Left kidney (tissue), 2 donors: ENCODE data around the gene ZSCAN22. TPM values are rescaled to one million over a fixed set of nuclear protein-coding genes. Genes with fewer than 3 reads are reported as not detected.
A peak's percentile ranks its signal among the peaks of the same experiment; 100 is the strongest.

Experiments
- DNase-seq: peaks from one replicate; pipeline ENCODE4 v3.0.0-alpha.2; 2013
- polyA plus RNA-seq: library from polyadenylated mRNA; unstranded; fragments of 120-200 nt; gene quantifications from one replicate; pipeline ENCODE4 v1.2.1, GENCODE V29; 2013; ENCODE audit not compliant: insufficient read length

ZSCAN22 gene
- polyA plus RNA-seq, 1 donor: 4.1 TPM

DNA sequence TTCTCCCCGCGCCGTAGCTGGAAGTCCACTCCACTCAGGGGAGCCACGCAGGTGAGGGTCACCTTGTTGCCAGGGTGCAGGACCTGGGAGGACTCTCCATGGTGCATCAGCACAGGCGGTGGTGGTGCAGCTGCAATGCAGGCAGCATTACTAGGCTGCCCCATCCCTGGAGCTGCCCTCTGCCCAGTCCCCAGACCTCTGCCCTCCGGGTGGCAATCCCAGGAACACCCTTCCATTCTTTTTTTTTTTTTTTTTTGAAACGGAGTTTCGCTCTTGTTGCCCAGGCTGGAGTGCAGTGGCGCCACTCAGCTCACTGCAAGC is 24.7 kb downstream of the ZSCAN22 start:
- no peak for DNase-seq

- DNase-seq: no peak
Observed at GRCh38 chr19:58351990-58352755, 25.4 kb downstream of the ZSCAN22 start.

- DNase-seq: no peak
Observed at GRCh38 chr19:58352760-58353671, 26.2 kb downstream of the ZSCAN22 start, which contains the start of gene A1BG. A1BG (minus strand) TSS chr19:58353492; CDS start chr19:58353437, 55 bp downstream.

DNA sequence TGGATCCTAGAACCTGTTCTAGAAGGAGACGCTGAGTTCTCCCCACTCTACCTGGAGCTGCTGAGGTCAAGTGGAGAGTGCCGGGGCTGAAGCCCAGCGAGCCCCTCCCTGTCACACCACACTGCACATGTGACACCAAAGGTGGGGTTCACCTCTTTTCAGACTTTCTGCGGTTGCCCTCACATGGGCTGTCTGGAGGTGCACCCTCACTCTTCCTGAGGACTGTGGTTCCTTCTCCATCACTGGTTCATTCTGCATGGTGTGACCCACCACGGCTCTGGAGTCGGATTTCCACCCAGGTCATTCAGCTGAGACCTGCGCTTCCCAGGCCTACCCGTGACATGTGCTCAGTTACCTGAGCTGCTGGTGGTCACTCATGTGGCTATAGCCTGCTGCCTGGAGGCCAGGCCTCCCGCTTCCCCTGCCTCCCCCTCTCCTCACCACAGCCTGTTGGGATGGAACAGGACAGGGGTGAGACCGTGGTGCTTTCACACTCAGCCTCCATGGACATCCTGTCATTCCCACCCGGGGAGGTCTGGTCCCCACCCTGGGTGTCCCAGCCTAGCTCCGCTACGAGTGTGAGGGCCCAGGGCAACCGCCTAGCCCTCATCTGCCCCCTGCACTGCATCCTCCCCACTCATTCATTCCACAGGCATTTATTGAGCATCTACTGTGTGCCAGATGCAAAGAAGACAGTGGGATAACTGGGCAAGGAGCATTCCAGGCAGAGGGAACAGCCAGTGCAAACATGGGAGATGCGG is 27.1 kb downstream of the ZSCAN22 start:
- no peak for DNase-seq

DNA sequence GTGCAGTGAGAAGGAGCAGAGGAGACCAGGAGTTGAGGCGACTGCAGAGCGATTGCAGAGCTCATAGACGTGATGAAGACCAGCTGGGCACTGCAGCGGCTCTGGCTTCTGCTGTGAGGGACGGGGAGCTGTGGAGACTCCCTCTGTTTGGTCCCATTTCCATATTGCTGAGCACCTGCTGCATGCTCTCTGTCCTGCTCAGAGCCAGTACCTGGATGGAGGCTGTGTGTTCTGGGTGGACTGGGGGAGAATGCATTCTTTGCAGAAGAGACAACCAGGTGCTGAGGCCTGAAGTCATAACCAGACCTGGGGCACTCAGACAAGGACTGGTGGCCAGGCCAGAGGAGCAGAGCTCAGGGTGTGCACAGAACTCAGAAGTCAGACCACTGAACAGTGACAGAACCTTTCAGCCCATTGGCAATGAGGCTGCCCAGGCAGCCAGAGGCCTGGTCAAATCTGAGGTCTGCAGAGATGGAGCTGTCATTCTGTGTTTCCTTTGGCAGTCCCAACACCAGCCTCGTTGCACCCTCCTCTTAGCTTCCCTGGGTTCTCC is 27.8 kb downstream of the ZSCAN22 start:
- no peak for DNase-seq

GRCh38 chr19:58355215-58355796 is 28.5 kb downstream of the ZSCAN22 start:
- DNase-seq: no peak

DNA sequence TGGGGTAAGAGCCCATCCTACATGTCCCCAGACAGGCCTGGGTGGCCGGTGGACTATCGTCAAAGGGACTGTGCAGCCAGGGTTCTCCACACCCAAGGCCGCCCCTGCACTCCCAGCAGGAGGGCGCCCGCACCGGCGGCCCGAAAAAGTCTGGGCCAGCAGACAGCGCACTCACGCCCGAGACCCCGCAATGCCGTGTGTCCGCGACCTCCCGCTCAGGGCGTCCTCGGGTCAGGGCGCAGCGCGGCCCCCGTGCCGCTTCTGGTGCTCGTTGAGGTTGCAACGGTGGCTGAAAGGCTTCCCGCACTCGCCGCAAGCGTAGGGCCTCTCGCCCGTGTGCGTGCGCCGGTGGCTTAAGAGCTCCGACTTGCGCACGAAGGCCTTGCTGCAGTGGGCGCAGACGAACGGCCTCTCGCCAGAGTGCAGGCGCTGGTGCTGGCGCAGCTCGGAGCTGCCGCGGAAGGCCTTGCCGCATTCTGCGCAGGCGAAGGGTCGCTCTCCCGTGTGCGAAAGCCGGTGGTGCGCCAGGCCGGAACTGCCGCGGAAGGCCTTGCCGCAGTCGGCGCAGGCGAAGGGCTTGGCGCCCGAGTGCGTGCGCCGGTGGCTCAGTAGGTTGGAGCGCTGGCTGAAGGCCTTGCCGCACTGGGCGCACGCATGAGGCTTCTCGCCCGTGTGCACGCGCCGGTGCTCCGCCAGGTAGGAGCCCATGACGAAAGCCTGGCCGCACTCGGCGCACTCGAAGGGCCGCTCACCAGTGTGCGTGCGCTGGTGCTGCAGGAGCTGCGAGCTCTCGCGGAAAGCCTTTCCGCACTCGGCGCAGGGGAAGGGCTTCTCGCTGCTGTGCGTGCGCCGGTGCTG is 29.3 kb downstream of the ZSCAN22 start:
- DNase-seq: no peak

DNA sequence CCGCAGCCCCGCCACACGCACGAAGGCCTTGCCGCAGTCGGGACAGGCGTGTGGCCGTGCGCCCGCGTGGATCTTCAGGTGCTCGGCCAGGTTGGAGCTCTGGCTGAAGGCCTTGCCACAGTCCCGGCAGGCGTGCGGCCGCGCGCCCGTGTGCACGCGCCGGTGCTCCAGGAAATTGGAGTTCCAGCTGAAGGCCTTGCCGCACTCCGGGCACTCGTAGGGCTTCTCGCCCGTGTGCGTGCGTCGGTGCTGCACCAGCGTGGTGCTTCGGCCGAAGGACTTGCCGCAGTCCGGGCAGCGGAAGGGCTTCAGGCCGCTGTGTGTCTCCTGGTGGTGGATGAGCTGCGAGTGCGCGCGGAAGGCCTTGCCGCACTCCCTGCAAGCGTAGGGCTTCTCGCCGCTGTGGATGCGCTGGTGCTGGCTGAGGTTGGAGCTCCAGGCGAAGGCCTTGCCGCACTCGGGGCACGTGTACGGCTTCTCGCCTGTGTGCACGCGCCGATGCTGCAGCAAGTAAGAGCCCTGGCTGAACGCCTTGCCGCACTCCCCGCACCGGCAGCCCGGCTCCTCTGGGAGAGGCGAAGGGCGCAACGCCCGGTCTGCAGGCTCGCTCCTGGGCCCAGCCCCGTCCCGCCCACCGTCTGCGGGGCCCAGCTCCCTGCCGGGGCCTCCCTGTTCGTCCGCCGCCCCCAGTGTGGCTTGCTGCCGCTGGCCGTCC is 30.1 kb downstream of the ZSCAN22 start:
- DNase-seq: no peak

- DNase-seq: no peak
Observed at GRCh38 chr19:58357481-58358145, 30.8 kb downstream of the ZSCAN22 start.

GRCh38 chr19:58361900-58362271 is 35.1 kb downstream of the ZSCAN22 start:
- DNase-seq: no peak

DNA sequence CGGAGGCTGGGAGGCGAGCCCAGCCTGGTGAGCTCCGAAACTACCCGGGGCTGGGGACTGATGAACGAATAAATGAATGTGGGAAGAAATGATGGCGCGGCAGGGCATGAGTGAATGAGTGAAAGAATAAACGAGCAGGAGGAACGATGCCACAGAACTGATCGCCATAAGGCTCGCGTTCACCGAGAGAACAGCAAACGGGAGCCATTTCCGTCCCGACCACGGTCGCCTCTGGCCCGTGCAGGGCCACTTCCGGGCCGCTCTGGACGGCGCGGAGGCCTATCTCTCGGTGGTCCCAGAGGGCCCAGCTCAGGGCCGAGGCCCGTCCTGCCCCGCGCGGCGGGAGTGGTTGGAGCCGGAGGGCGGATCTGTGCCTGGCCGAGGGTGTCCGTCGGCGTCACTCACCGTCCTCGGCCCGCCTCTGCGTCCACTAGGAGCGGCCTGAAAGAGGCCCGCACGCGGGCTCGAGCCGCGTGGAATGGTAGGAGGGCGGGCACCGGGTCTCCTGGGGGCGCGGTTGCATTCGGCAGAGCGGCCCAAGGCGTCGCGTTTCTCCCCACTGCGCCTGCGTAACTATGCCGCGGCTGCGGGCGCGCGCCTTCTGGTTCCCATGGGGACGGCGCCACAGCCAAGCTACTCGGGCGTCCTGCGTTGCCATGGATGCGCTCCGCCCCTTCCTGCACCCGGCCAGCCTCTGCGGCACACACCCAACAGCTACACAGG is 35.6 kb downstream of the ZSCAN22 start, which contains the start of gene ZNF497:
TSS of gene ZNF497 (minus strand) at position 480 of the 723 bp plus-strand sequence. CDS start 5,116 bp downstream, outside the sequence.
- peak; percentile 94 for DNase-seq

GRCh38 chr19:58364146-58364545 is 37.4 kb downstream of the ZSCAN22 start:
- DNase-seq: no peak

DNA sequence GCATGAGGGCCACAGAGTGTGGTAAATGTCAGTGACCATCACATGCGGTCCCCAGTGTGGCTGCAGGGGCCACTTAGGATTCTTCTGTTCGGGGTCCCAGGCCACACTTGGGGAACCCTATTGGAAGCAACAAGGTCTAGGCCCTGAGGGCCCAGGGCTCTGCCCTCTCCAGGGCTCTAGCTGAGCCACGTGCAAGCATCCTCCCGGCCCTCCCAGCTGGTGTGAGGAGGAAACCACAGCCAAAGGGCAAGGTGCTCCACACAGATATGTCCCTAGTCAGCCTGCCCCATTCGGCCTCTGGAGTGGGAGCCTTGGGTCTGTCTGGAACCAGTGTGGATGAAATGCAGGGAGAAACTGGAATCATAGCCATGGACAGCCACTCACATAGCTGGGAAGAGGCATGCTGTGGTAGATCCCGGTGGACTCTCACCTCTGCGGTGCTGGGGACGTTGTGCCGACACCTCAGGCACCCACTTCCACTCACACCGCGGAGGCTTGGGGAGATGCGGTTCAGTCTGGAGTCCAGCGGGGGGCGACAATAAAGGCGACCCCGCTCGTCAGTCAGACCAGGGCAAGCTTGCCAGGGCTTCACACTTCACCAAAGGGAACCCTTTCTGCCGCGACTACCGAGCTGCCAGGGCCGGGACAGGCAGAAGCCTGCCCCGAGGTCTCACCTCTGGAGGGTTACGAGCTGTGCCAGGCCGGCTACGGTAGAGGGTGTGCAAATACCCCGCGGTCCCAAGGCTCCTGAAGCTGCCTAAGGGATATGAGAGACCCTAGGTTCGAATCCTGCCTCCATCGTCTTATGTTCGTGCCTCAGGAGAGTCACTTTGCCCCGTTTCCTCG is 40.0 kb downstream of the ZSCAN22 start:
- no peak for DNase-seq

GRCh38 chr19:58367698-58368454 is 41.1 kb downstream of the ZSCAN22 start:
- DNase-seq: no peak

GRCh38 chr19:58368561-58369360 is 42.0 kb downstream of the ZSCAN22 start:
- no peak for DNase-seq
